GM18520 (cell line): ENCODE data around the gene TMEM132D.

ENCODE experiments used
- ATAC-seq: cut with Tn5 transposase; IDR thresholded peaks from one replicate; pipeline ENCODE4 v1.9.1; 2021; ENCODE audit not compliant: unreplicated experiment

Gene TMEM132D

GRCh38 chr12:129827102-129827865 is 76.5 kb downstream of the TMEM132D start:
- ATAC-seq = no peak

- ATAC-seq = no peak
Measured at GRCh38 chr12:129826273-129826672, 77.6 kb downstream of the TMEM132D start.

- no peak for ATAC-seq
Measured at GRCh38 chr12:129825316-129825715, 78.5 kb downstream of the TMEM132D start.

- ATAC-seq = no peak
Measured at GRCh38 chr12:129821964-129822363, 81.9 kb downstream of the TMEM132D start.

- ATAC-seq = no peak
Measured at GRCh38 chr12:129819391-129819790, 84.4 kb downstream of the TMEM132D start.

- no peak for ATAC-seq
Measured at GRCh38 chr12:129815846-129816245, 88.0 kb downstream of the TMEM132D start.

- ATAC-seq = no peak
Measured at GRCh38 chr12:129811963-129812362, 91.9 kb downstream of the TMEM132D start.

GRCh38 chr12:129807136-129807535 is 96.7 kb downstream of the TMEM132D start:
- no peak for ATAC-seq

- no peak for ATAC-seq
Measured at GRCh38 chr12:129791396-129791795, 112.4 kb downstream of the TMEM132D start.

GRCh38 chr12:129790930-129791329 is 112.9 kb downstream of the TMEM132D start:
- no peak for ATAC-seq

GRCh38 chr12:129790331-129790730 is 113.5 kb downstream of the TMEM132D start:
- ATAC-seq = no peak

GRCh38 chr12:129789921-129790320 is 113.9 kb downstream of the TMEM132D start:
- ATAC-seq = no peak

- no peak for ATAC-seq
Measured at GRCh38 chr12:129788506-129789084, 115.2 kb downstream of the TMEM132D start.

DNA sequence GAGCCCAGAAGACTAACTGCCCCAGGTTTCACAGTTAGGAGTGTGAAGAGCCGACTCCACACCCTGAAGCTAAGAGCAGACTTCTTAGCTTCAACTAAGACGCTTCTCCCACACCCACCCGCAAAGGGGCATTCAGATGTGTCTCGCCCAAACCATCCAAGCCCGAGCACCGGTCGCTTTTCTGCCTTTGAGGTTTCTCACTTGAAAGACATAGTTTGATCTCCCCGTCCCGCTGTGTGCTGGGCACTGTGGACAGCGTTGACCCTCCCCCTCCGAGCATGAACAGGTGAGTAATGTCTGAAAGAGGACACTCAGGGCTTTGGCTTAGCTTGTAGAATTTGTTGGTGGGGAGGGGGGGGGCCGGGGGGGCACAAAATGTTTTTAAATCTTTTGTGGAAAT is 123.8 kb downstream of the TMEM132D start:
- ATAC-seq = no peak

GRCh38 chr12:129779033-129779432 is 124.8 kb downstream of the TMEM132D start:
- no peak for ATAC-seq

GRCh38 chr12:129776977-129777667 is 126.7 kb downstream of the TMEM132D start:
- no peak for ATAC-seq

- ATAC-seq = no peak
Measured at GRCh38 chr12:129772501-129773493, 131.0 kb downstream of the TMEM132D start.

DNA sequence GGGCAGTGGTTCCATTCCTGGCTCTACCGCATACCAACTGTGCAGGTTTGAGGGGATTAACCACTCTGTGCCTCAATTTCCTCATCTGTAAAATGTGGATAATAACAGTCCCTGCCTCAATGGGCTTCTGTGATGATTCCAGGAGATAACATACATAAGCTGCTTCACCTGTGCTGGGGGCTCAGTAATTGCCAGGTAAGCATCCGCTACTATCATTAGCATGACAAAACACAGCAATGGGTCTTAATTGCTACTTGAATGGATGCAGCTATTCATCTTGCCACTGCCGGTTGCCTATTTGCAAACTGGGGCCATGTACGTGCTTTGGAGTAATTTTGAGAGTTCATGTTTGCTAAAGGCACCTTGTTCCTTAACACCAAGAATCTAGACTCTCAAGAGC is 132.6 kb downstream of the TMEM132D start:
- ATAC-seq = no peak

GRCh38 chr12:129765719-129766118 is 138.1 kb downstream of the TMEM132D start:
- no peak for ATAC-seq

DNA sequence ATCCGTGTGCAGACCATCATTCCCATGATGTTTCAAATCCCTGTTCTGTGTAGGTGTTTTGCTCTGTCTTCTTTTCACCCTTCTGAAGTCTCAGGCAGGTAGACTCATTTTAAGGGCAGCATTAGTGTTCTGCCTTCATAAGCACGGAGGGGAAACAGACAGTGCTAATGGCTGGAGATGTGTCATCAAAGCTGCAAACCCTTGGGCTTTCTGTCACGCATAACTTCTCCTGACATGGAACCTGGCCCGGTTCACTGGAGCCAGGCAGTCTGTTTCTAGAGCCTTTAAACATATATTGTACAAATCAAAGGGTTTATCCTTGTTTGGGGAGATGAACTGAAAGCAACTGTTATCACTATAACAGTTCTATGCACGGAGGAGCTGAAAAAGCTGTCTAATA is 141.4 kb downstream of the TMEM132D start:
- no peak for ATAC-seq

- ATAC-seq = no peak
Measured at GRCh38 chr12:129753586-129753985, 150.2 kb downstream of the TMEM132D start.
